SIG-M5 (cell line): ENCODE data around the gene FAR1.

Experiments
- DNase-seq: peaks from one replicate; lab custom pipeline; 2025; lab: John Stamatoyannopoulos, UW

FAR1 gene

DNA sequence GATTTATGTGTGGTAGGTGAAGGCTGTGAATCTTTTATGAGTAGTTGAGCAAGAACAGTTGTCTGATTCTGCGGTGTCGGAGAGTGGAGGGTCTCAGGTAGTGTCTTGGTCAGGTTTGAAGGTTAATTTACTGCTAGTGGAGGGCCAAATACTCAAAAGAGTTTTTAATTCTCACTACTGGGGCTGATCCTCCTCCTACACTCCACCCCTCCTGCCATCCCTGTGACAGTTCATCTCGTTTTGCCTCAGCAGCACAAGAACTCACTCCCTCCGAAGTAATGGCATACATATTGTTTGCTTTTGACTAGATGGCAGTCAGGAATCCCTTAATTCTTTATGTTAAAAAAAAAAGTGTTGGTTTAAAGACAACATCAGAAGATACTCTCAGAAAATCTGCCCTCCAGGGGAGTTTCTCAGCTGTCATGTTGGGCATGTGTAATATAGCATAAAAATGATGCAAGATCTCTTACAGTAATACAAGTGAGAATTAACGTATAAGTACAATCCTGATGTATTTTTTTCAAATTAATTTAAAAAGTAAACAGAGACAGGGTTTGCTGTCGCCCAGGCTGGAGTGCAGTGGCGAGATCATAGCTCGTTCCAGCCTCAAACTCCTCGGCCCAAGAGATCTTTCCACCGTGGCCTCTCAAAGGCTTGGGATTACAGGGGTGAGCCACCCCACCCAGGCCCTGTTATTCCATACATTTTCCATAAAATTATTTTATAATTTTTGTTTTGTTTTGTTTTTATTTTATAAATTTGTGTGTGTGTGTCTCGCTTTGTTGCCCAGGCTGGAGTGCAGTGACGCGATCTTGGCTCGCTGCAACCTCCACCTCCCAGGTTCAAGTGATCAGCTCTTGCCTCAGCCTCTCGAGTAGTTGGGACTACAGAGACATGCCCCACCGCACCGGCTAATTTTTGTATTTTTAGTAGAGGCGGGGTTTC lies 1.3 kb downstream of the FAR1 start:
- no peak for DNase-seq

DNA sequence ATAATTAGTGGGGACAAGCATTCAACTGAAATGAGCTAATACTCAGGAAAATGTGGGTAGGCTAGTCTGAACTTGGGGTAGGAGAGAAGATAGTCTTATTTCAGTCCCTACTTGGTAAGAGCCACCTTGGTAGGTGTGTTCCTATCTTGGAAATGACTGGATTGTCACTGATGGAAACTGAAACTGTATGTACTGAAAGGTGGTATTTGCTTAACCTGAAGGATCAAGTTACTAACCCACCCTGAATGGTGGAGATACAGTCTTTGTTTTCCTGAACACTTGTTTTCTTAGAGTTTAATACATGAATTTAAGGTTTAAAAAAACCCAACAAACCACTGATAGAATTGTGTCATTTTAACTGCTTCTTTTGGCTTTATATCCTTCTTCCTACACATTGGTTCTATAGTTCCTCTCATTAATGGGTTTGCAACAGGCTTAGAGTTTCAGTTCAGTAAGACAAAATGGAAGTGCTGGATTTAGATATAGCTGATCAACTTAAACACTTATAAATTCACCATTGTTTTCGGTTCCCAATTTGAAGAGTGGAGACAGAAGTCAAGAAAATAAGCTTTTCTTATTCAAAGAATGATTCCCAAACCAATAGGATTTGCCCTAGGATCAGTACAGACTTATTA lies 4.2 kb downstream of the FAR1 start:
- DNase-seq: no peak

DNA sequence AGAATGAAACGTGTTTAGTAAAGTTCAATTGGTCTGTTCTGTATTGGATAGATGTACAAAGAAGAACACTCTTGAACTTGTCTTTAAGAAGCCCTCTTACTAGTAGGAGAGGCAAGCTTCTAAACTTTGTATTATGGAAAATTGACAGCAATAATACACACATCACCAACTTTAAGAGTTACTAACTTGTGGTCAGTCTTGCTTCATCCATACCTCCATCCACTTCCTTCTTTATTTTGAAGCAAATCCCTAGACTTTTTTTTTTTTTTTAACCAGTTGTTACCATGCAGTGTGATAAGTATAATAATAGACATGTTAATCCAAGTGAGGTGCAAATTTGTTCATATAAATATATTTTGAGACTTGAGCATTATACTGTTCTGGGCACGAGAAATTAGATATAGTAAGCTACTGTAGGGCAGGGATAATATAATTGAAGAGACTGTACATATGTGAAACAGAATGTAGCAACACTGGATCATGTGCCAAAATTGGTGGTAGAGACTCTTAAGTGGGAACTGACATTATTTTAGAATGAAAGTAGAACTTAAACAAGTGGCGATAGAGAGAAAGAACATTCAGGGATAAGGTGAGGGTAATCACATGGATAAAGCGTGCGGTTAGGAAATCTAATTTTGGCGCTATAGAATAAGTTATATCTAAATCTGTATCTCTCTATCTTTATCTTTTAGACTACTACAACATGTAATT lies 6.5 kb downstream of the FAR1 start:
- peak; percentile 78 for DNase-seq

DNA sequence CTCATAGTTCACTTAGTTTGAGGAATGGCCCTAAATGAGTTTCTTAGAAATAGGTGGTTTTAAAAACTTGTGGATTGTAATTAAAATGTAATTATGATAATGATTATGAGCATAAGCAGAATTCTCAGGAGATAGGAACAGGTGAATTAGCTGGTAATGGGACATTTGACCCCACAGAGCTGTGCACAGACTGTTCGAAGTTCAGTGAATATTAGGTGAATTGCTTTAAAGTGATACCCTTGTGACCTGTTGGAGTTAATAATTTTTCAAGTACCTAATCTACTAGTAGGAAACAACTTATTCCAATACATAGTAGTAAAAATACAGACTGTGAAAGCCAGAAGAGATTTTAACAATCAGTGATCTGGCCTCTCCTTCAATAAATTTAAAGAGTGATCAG lies 8.1 kb downstream of the FAR1 start:
- DNase-seq: no peak

GRCh38 chr11:13679768-13680167 lies 11.3 kb downstream of the FAR1 start:
- DNase-seq: no peak

DNA sequence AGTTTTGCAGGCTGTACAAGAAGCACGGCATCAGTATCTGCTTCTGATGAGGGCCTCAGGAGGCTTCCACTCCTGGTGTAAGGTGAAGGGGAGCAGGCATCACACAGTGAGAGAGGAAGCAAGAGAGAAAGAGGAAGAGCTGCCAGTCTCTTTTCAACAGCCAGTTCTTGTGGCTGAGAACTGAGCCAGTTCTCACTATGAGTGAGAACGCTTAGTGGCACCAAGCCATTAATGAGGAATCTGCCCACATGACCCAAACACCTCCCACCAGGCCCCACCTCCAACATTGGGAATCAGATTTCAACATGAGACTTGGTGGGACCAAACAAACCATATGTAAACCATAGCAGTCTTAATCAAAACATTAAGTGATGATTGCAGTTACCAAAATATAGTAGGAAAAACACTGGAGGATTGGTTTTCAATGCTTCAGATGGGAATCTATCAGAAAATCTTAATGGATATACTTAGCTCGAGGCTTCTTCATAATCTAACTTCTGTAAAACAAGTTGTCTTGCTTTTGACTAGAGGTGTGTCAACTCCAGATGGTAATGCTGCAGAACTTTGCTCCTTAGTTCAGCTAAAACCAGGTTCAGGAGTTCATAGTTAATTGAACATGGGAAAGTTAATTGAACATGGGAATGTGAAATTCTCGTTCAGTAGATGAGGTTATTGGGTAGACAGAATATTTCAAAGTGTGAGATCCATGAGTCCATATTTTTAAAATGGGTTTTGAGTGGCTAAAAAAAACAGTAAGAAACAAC lies 12.2 kb downstream of the FAR1 start:
- DNase-seq: no peak

DNA sequence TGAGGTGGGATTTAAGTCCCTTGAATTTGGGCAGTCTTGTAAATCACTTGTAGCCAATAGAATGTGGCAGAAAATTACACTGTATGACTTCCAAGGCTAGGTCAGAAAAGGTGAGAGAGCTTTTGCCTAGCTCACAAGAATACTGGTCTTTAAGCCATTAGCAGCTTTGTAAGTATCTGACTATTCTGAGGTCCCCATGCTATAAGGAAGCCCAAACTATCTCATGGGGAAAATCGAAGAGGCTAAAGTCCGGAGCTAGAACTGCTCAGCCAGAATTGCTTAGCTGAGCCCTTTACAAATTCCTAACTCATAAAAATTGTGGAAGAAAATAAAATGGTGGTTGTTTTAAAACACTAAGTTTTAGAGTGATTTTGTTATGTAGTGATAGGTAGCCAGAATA lies 13.0 kb downstream of the FAR1 start:
- no peak for DNase-seq

DNA sequence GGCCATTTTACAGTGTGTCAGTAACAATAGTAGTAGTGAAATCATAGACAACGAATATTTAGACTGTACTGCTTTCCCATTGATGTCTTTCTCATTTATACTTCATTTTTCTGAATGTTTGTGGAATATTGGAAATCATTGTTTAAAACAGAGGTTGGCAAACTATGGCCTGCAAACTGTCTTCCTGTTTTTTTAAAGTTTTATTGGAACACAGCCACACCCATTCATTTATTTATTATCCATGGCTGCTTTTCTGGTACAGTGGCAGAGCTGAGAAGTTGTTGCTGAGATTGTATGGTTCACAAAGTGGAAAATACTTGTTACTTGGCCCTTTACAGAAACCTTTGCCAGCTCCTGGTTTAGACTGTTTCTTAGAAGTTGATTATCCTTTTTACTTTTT lies 13.7 kb downstream of the FAR1 start:
- no peak for DNase-seq

DNA sequence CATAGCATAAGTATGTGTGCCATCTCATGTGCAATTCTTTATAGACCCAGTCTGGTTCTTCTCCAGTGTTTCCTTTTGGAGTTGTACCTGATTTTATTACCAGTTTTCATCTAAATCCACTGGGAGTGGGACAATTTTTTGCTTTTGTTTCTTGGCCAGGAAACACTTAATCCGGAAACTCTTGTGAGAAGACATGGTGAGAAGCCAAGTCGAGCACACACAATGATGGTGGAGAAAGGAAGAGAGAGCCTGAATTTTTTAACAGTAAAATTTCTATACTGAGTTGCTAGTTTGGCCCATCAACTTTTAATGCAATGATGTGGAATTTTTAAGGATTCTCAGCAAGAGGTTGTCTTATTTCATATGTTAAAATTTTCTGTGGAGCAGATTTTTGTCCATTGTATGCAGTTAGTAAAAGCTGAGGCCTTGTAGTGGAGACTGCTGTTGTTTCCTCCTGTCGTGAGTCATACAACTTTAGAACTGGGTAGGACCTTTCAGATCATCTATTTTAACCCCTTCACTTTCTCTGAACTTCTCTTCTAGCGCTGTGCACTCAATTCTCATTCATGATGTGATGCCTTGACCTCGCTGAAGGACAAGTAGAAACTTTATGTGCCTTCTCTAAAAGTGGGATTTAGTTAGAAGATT lies 17.1 kb downstream of the FAR1 start:
- DNase-seq: no peak

GRCh38 chr11:13686776-13687175 lies 18.3 kb downstream of the FAR1 start:
- no peak for DNase-seq

GRCh38 chr11:13687271-13687670 lies 18.8 kb downstream of the FAR1 start:
- DNase-seq: no peak

DNA sequence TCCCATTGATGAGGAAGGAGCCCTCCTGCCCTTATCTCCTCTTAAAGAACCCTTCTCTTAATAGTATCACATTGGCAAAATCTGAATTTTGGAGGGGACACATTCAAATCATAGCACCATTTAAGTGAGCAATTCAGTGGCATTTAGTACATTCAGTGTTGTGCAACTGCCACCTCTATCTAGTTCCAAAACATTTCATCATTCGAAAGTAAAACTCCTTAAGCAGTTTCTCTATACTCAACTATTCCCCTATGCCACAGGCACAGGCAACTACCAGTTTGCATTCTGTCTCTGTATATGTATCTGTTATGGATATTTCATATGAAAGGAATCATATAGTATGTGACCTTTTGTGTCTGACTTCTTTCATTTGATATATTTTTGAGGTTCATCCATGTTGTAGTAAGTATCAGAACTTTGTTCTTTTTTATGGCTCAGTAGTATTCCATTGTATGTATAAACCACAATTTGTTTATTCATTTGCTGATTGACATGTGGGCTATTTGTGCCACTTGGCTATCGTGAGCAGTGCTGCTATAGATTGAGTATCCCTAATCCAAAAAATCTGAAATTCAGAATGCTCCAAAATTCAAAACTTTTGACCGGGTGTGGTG lies 22.9 kb downstream of the FAR1 start:
- DNase-seq: no peak

DNA sequence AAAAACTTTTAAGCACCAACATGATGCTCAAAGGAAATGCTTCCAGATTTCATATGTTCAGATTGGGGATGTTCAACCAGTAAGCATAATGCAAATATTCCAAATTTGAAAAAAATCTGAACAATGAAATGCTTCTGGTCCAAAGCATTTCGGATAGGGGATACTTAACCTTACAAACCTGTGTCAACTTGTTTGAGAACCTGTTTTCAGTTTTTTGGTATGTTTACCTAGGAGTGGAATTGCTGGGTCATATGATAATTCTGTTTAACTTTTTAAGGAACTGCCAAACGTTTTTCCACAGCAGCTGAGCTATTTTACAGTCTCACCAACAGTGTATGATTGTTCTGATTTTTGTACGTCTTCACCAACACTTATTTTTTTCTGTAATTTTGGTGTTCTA lies 23.7 kb downstream of the FAR1 start:
- DNase-seq: no peak

DNA sequence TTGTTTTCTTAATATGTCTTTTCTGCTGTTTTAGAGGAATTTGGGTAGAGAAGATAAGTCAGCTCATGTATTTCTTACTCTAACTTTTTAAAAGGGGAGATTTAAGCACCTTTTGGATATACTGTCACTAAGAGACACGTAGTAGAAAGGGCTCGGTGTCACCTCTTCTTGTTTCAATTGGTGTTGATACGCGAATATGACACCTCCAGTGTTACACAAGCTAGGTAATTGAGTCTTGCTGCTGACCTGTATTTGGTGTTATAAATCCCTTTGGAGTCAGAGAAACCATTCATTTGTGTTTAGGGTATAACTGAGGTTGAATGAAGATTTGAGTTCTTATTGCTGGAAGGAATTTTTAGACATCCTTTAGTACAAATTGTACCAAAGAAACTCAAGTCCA lies 25.6 kb downstream of the FAR1 start:
- DNase-seq: no peak

GRCh38 chr11:13695886-13696285 lies 27.4 kb downstream of the FAR1 start:
- DNase-seq: no peak

DNA sequence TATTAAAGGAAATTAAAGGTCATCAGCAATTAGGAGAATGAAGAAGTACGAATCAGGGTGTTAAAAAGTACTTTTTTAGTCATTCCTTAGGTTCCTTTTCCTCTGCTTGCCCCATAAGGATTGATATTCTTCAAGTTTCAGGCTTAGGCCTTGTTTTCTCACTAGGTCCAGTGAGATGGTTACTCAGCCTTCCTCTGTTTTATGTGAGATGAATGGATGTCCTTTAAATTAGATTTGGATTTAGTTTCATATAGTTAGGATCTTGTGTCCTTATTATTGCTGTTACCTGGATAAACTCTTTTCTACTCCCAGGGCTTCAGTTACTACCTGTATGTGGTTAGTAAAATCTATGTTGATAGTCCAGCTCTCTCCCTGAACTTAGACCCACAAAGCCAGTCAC lies 29.2 kb downstream of the FAR1 start:
- DNase-seq: no peak

DNA sequence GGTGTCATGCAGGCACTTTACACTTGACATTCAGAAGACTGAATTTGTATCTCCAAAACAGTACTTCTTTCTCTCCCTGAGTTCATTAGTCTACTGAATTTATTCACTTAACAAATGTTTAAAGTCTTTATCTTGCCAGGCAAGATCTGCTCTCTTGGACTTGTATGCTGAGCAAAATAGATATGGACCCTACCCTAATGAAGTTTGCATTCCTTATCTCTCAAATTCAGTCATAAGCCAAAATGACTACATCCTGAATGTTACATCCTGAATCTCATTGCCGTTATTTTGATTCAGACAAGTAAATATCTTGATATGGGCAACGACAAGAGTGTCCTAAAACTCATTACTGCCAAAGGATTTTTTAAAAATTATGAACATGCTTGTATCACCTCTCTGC lies 29.7 kb downstream of the FAR1 start:
- no peak for DNase-seq

GRCh38 chr11:13699041-13699440 lies 30.6 kb downstream of the FAR1 start:
- DNase-seq: no peak

DNA sequence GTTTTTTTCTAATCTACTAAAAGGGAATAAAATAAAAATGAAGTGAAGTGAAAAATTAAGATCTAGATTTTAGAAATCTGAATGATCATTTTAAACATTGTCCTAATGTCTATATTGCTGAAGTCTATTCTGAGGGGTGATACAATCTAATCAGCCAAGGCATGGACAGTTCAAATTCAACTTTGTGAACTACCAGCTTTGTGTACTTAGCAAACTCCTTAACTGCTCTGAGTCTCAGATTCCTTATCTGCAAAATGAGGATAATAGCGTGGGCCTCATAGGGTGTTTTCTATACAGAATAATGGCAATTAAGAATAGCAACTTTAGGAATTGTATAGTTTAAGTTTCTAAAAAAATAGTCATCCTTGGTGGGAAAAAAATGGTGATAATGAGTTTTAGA lies 31.4 kb downstream of the FAR1 start:
- DNase-seq: no peak

DNA sequence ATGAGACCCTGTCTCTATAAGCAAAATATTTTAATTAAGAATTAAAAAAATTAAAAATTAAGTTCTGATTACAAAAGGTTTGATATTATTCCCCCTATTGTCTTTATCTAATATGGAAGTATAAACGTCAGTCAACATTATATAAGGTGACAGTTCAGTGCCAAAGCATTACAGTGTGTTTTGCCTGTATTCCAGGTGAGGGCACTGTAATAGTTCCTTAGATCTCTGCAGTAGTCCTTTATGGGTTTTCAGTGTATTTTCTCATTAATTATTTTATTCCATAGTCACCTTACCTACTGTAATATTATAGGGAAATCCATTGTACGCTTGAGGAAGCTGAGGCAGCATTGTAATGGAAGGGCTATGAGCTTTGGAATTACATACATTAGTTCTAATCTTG lies 33.0 kb downstream of the FAR1 start:
- no peak for DNase-seq

DNA sequence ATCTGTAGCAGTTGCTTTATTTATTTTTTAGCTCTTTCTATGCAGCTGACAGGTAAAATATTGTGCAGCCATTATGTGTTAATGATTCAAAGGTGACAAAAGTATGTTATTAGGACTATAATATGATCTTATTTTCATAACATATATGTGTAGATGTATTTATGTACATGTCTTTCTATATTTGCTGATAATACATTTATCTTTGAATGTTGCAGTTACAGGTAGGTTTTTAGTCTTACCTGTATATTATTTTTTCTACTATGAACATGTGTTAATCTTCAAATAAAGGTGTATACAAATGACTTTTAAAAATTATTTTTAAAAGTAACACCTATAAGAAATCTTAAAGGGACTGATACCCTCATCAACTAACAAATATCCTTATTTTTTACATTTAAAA lies 33.6 kb downstream of the FAR1 start:
- no peak for DNase-seq
